ENCODE results near the gene CFTR.

The CFTR gene

DNA sequence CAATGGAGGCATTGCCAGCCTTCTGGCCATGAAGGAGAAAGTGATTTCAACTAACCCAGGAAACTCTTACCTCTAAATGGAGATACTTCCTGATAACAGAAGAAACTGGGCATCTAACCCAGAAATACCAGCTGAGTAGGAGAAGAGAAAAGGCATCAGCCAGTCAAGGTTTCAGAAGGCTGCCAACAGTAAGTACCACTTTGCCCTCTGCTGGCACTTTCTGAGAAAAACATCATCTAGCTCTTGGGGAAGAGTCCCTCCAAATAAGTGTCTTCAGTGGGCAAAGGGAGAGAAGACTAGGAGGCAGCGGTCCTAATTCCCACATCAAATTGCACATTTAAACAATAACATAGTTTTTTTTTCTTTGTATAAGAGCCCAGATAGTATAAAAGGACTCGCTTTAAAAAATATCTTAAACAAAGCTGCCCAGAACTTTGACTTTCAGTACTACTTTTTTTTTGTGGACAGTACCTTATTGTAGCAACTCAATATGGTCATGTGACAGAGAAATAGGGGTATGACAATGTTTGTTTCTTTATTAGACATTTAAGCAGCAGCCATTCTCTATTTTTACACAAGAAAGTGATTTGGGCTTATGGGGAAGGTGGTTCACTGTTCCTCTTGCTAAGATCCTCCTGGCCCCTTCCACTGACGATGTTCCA lies 236.1 kb downstream of the CFTR start:
- H3K4me3 ChIP-seq (ENCODE audit: low read length): no peak overlapping the region

DNA sequence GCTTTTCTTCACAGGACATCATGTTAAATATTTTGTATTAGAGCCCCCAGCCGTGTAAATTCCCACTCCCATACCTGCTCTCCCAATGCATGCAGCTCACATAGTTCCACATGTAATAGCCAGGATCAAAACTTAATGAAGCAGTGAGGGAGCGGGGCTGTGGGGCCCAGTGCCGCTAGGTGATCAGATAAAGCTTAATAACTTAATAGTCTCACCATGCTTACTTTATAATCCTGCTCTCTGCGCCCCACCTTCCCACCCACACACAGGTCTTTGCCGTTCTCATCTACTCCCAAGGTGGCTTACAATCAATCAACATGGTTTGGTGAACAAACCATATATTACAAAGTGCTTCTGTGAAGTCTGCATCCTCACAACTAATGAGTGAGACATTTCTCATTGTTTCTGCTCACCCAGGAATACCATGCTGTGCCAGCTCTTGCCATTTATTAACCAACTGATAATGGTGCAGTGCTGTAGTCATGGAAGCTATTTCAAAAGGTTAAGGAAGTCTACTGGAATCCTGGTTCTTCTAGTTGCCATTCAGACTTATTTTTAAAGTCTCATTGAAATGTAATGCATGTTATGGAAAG lies 237.0 kb downstream of the CFTR start:
- no peaks in the 10 kb centered on the region for H3K27me3 ChIP-seq (ENCODE audit: low read depth, low read length)
- H3K27ac ChIP-seq (ENCODE audit: low read length): no peak overlapping the region
- no peaks in the 10 kb centered on the region for H3K9me3 ChIP-seq (ENCODE audit: insufficient read depth, low read length)
- H3K79me2 ChIP-seq (ENCODE audit: low read length): no peaks in the 10 kb centered on the region
- H3K9ac ChIP-seq (ENCODE audit: low read length): no peak overlapping the region
- H3K36me3 ChIP-seq (replicated peaks; ENCODE audit: low read depth, low read length): no peaks in the 10 kb centered on the region
- peaks cover 8% of the 10 kb centered on the region for H3K4me1 ChIP-seq (ENCODE audit: low read length)
- H4K20me1 ChIP-seq (ENCODE audit: insufficient read depth, low read length): no peaks in the 10 kb centered on the region
- H2AFZ ChIP-seq (ENCODE audit: low read depth, low read length): peak overlapping the region; percentile 7; the same call in 1 of the 2 replicates
- no peak overlapping the region for H3K4me3 ChIP-seq (ENCODE audit: low read length)
- TF ChIP-seq EZH2phosphoT487 (IDR thresholded peaks at IDR 0.05; ENCODE audit: low read depth): no peak
- TF ChIP-seq, protein P1, sequence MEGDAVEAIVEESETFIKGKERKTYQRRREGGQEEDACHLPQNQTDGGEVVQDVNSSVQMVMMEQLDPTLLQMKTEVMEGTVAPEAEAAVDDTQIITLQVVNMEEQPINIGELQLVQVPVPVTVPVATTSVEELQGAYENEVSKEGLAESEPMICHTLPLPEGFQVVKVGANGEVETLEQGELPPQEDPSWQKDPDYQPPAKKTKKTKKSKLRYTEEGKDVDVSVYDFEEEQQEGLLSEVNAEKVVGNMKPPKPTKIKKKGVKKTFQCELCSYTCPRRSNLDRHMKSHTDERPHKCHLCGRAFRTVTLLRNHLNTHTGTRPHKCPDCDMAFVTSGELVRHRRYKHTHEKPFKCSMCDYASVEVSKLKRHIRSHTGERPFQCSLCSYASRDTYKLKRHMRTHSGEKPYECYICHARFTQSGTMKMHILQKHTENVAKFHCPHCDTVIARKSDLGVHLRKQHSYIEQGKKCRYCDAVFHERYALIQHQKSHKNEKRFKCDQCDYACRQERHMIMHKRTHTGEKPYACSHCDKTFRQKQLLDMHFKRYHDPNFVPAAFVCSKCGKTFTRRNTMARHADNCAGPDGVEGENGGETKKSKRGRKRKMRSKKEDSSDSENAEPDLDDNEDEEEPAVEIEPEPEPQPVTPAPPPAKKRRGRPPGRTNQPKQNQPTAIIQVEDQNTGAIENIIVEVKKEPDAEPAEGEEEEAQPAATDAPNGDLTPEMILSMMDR (IDR thresholded peaks at IDR 0.05; ENCODE audit: low read depth, low read length): no peak
- no peak overlapping the region for H3K4me2 ChIP-seq (ENCODE audit: low read length)

More for the DNA sequence above, 236.1 kb downstream of the CFTR start:
- H3K4me2 ChIP-seq (ENCODE audit: low read length): no peak overlapping the region
- H3K27ac ChIP-seq (ENCODE audit: low read length): no peak overlapping the region
- no peaks in the 10 kb centered on the region for H3K27me3 ChIP-seq (ENCODE audit: low read depth, low read length)
- TF ChIP-seq, protein P1 (IDR thresholded peaks at IDR 0.05; ENCODE audit: low read depth, low read length): peak; percentile 80
- no peak for TF ChIP-seq EZH2phosphoT487 (IDR thresholded peaks at IDR 0.05; ENCODE audit: low read depth)
- H3K36me3 ChIP-seq (replicated peaks; ENCODE audit: low read depth, low read length): no peaks in the 10 kb centered on the region
- H3K9ac ChIP-seq (ENCODE audit: low read length): no peak overlapping the region
- H3K79me2 ChIP-seq (ENCODE audit: low read length): no peaks in the 10 kb centered on the region
- peaks cover 8% of the 10 kb centered on the region for H3K4me1 ChIP-seq (ENCODE audit: low read length)
- H4K20me1 ChIP-seq (ENCODE audit: insufficient read depth, low read length): no peaks in the 10 kb centered on the region
- no peaks in the 10 kb centered on the region for H3K9me3 ChIP-seq (ENCODE audit: insufficient read depth, low read length)
- peak overlapping the region; percentile 7; the same call in 1 of the 2 replicates for H2AFZ ChIP-seq (ENCODE audit: low read depth, low read length)

DNA sequence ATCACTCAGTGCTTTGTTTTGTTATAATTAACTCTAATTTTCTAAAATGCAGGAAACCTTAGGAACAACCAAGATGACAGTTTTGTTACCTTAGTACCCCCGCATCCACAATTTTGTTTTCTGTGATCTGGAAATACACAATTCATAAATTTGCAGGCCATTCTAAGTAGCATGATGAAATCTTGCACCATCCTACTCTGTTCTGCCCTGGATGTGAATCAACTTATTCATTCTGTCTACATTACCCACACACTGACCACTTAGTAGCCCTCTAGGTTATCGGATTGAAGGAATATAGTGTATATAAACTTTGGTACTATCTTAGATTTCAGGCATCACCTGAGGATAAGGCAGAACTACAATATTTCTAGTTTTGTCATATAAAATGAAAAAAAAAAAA lies 237.5 kb downstream of the CFTR start:
- no peak overlapping the region for H3K9ac ChIP-seq (ENCODE audit: low read length)
- H3K4me2 ChIP-seq (ENCODE audit: low read length): no peak overlapping the region
- H3K27me3 ChIP-seq (ENCODE audit: low read depth, low read length): no peaks in the 10 kb centered on the region
- peaks cover 8% of the 10 kb centered on the region for H3K4me1 ChIP-seq (ENCODE audit: low read length)
- no peaks in the 10 kb centered on the region for H3K9me3 ChIP-seq (ENCODE audit: insufficient read depth, low read length)
- no peaks in the 10 kb centered on the region for H3K79me2 ChIP-seq (ENCODE audit: low read length)
- H4K20me1 ChIP-seq (ENCODE audit: insufficient read depth, low read length): no peaks in the 10 kb centered on the region
- H3K36me3 ChIP-seq (replicated peaks; ENCODE audit: low read depth, low read length): no peaks in the 10 kb centered on the region
- H3K27ac ChIP-seq (ENCODE audit: low read length): no peak overlapping the region
- H3K4me3 ChIP-seq (ENCODE audit: low read length): no peak overlapping the region
- TF ChIP-seq, protein P1 (IDR thresholded peaks at IDR 0.05; ENCODE audit: low read depth, low read length): no peak
- no peak for TF ChIP-seq EZH2phosphoT487 (IDR thresholded peaks at IDR 0.05; ENCODE audit: low read depth)
- no peak overlapping the region for H2AFZ ChIP-seq (ENCODE audit: low read depth, low read length)

Measured in OCI-LY3 (cell line).